ENCODE data around the gene OGFR.

DNA sequence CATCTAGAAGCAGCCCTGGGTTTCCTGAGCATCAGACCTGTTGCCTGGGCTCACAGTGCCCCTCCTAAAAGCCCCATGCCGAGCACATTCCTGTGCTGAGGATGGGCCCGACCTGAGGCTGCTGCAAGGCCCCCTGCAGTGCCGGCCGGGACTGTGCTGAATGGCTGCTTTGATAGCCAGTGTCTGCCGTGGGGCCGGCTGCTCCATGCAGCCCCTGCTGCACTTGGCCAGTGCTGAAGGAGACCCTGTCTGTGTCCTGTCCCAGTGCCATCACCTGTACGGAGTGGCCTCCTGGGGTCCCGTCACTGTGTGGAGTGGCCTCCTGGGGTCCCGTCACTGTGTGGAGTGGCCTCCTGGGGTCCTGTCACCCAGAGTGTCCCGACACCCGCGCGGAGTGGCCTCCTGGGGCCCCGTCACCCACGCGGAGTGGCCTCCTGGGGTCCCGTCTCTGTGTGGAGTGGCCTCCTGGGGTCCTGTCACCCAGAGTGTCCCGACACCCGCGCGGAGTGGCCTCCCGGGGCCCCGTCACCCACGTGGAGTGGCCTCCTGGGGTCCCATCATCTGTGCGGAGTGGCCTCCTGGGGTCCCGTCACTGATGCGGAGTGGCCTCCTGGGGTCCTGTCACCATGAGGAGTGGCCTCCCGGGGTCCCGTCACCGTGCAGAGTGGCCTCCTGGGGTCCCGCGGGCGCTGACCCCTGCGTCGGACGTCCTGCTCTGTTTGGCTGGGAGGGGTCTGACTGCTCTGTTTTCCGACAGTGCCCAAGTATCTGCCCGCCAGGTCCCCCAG is 19.2 kb downstream of the OGFR start:
- TF ChIP-seq CTCF (IDR thresholded peaks at IDR 0.05; ENCODE audit: low read depth, low read length, poor library complexity, severe bottlenecking) (no peak), EZH2phosphoT487 (IDR thresholded peaks at IDR 0.05; ENCODE audit: borderline replicate concordance, low read length) (no peak)

Measured in DOHH2 (cell line).